C4-2B (cell line): Measurements from ENCODE around the gene NFIA.

Source experiments
- CTCF ChIP-seq: fragments of 450-650 bp; conservative IDR thresholded peaks from 2 replicates; pipeline ENCODE4 v1.5.1; 2017; ENCODE audit warnings: mild to moderate bottlenecking
- ZFX ChIP-seq: fragments of 450-650 bp; IDR thresholded peaks from 2 replicates; pipeline ENCODE4 v1.6.1; 2017

GRCh38 chr1:61135291-61135690 is 52.9 kb downstream of the NFIA start:
- TF ChIP-seq CTCF: no peak
- no peak for TF ChIP-seq ZFX
